Eye (tissue), 1 donor: Measurements from ENCODE around the gene ELL.

Experiments used
- DNase-seq: peaks from one replicate; pipeline ENCODE4 v3.0.0-alpha.2; 2015

Gene ELL

GRCh38 chr19:18442941-18443340 lies 78.9 kb downstream of the ELL start:
- no peak for DNase-seq

- no peak for DNase-seq
Measured at GRCh38 chr19:18441804-18442788, 79.8 kb downstream of the ELL start.

- no peak for DNase-seq
Measured at GRCh38 chr19:18440936-18441803, 80.7 kb downstream of the ELL start.

GRCh38 chr19:18440415-18440877 lies 81.4 kb downstream of the ELL start:
- DNase-seq, result no peak

- DNase-seq, result no peak
Measured at GRCh38 chr19:18439910-18440237, 82.0 kb downstream of the ELL start.

- peak; percentile 75 for DNase-seq
Measured at GRCh38 chr19:18439025-18439909, 82.6 kb downstream of the ELL start.

- peak; percentile 88 for DNase-seq
Measured at GRCh38 chr19:18438331-18439024, 83.4 kb downstream of the ELL start.

- DNase-seq, result peak; percentile 86
Measured at GRCh38 chr19:18437491-18438330, 84.2 kb downstream of the ELL start, which contains the start of gene ISYNA1. TSS of gene ISYNA1 (minus strand) at chr19:18438133. CDS start at chr19:18437979, 154 bp downstream.

- peak; percentile 93 for DNase-seq
Measured at GRCh38 chr19:18436671-18437490, 85.0 kb downstream of the ELL start.

GRCh38 chr19:18435842-18436670 lies 85.8 kb downstream of the ELL start:
- DNase-seq, result peak; percentile 39

- no peak for DNase-seq
Measured at GRCh38 chr19:18435178-18435841, 86.6 kb downstream of the ELL start.

GRCh38 chr19:18434411-18435175 lies 87.3 kb downstream of the ELL start:
- DNase-seq, result no peak

GRCh38 chr19:18433735-18434398 lies 88.0 kb downstream of the ELL start:
- peak; percentile 80 for DNase-seq

- peak; percentile 80 for DNase-seq
Measured at GRCh38 chr19:18433015-18433691, 88.7 kb downstream of the ELL start.

GRCh38 chr19:18432275-18433014 lies 89.4 kb downstream of the ELL start:
- peak; percentile 54 for DNase-seq
